GM23248 (cell line): ENCODE measurements around the gene BBS1.

Experiments used
- EZH2 ChIP-seq: fragments of 200-600 bp; sonication (generic); IDR thresholded peaks from 2 replicates; pipeline ENCODE4 v1.6.1; 2018; ENCODE audit warnings: antibody characterized with exemption, mild to moderate bottlenecking; ENCODE audit not compliant: insufficient read depth, poor library complexity, severe bottlenecking
- EZH2phosphoT487 ChIP-seq: fragments of 200-600 bp; sonication (generic); IDR thresholded peaks from 2 replicates; pipeline ENCODE4 v1.6.1; 2018; ENCODE audit warnings: antibody characterized with exemption, moderate library complexity, mild to moderate bottlenecking, low read depth; ENCODE audit not compliant: insufficient read depth

GRCh38 chr11:66480117-66480938 lies 30.1 kb upstream of the BBS1 start, which contains the start of gene DPP3:
- TF ChIP-seq EZH2phosphoT487 (no peak), EZH2 (no peak)
